HG03520 (cell line): ENCODE results near the gene MRPL28.
"Not testable (repeated sequence)": the region's sequence is repeated elsewhere in the genome, so short reads cannot be mapped to it uniquely, and the experiment has no call there.

Experiments
- ATAC-seq: cut with Tn5 transposase; IDR thresholded peaks from one replicate; pipeline ENCODE4 v1.9.1; 2021; ENCODE audit warnings: mild to moderate bottlenecking, moderate library complexity; ENCODE audit not compliant: unreplicated experiment

Gene MRPL28

DNA sequence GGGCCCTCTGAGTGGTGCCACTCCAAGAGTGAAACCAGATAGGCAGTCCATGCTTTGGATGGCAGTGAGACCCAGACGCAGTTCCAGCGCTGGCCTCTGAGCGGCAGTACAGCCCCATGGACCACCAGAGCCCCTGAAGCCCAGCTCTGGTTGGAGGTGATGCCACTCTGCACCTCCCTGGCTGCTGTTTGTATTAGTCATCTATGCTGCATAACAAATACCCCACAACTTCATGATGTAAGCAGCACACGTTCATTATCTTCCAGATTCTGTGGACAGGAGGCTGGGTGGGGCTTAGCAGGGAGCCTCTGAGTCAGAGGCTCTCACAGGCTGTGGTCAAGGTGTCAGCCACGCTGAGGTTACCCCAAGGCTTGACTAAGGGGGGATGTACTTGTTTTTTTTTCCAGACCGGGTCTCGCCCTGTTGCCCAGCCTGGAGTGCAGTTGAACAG lies 21.6 kb upstream of the MRPL28 start:
- no peak for ATAC-seq

DNA sequence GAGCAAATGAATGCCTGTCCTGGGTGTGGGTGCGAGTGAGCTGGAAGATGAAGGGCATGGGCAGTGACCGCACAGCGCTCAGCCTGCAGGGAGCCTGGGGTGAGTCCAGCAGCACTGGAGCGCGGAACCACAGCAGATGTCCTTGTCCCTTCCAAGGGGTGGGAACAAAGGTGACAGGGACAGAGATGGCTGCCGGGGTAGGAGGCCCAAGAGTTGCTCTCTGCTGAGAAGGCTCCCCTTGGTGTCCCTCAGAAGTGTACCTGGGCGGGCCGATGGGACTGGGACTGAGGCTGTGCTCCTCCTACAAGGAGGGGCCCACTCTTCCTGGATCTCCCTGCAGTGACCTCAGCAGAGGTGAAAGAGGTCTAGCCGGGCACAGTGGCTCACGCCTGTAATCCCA lies 19.0 kb upstream of the MRPL28 start:
- ATAC-seq = no peak

DNA sequence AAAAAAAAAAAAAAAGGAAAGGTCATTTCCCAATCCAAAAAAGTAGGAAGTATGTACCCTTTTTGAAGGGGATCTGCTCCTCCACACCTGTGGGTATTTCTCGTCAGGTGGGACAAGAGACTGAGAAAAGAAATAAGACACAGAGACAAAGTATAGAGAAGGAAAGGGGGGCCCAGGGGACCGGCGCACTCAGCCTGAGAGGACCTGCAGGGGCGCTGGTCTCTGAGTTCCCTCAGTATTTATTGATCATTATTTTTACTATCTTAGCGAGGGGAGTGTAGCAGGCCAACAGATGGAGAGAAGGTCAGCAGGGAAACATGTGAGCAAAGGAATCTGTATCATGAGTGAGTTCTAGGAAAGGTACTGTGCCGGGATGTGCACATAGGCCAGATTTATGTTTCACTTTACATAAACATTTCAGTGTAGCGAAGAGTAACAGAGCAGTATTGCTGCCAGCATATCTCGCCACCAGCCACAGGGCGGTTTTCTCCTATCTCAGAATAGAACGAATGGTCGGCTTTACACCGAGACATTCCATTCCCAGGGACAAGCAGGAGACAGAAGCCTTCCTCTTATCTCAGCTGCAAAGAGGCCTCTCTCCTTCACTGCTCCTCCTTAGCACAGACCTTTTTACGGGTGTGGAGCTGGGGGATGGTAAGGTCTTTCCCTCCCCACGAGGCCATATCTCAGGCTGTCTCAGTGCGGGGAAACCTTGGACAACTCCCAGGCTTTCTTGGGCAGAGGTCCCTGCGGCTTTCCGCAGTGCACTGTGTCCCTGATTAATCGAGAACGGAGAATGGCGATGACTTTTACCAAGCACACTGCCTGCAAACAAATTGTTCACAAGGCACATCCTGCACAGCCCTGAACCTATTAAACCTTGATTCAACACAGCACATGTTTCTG lies 17.7 kb upstream of the MRPL28 start:
- not testable (repeated sequence) for ATAC-seq

GRCh38 chr16:386641-387156 lies 16.4 kb upstream of the MRPL28 start:
- ATAC-seq = no peak

DNA sequence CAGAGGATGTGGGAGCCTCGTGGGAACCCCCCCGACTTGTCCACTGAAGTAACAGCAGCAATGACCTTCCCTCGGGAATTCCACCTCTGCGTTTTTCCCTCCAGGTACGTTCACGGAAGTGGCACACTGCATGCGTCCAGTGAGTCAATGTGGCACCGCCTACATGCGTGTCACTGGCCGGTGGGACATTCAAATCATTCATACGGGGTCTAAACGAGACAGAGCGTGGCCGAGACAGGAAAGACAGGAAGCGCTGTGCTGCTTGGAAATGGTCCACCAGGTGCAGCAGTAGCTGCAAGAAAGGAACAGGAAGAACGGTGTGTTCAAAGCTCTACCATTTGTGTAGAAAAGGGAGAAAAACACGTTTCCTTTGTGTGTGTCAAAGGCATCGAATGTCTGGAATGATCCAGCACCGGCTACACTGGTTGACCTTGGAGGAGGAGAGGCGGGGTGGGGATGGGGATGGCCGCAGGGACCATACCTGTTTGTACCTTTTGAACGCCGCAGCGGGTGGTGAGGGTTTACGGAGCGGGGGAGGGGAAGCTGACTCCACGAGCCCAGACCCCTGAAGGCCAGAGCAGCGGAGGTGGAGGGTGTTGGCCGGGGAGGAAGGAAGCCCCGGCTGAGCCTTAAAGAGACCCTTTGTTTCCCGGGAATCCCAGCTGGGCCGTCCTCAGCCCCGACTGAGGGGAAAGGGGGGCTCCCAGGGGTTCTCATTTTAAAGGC lies 13.2 kb upstream of the MRPL28 start:
- no peak for ATAC-seq

GRCh38 chr16:381789-382717 lies 11.7 kb upstream of the MRPL28 start, which contains the start of gene PGAP6:
Gene PGAP6 (minus strand): TSS chr16:381978. CDS start chr16:381821, 157 bp downstream.
- no peak for ATAC-seq

- ATAC-seq = no peak
Observed at GRCh38 chr16:381012-381788, 10.9 kb upstream of the MRPL28 start.

DNA sequence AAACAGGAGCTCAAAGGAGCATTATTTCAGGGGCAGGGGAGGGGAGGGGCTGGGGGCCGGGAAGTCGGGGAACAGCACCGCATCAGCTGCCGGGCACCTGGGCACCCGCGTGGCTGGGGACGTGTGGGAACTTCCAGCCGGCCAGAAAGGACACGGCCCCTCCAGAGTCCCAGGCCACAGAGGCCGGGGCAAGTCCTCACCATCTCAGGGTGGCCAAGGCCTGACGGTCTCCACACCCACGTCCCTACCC lies 10.3 kb upstream of the MRPL28 start:
- ATAC-seq = no peak

- no peak for ATAC-seq
Observed at GRCh38 chr16:379961-380761, 9.8 kb upstream of the MRPL28 start.

DNA sequence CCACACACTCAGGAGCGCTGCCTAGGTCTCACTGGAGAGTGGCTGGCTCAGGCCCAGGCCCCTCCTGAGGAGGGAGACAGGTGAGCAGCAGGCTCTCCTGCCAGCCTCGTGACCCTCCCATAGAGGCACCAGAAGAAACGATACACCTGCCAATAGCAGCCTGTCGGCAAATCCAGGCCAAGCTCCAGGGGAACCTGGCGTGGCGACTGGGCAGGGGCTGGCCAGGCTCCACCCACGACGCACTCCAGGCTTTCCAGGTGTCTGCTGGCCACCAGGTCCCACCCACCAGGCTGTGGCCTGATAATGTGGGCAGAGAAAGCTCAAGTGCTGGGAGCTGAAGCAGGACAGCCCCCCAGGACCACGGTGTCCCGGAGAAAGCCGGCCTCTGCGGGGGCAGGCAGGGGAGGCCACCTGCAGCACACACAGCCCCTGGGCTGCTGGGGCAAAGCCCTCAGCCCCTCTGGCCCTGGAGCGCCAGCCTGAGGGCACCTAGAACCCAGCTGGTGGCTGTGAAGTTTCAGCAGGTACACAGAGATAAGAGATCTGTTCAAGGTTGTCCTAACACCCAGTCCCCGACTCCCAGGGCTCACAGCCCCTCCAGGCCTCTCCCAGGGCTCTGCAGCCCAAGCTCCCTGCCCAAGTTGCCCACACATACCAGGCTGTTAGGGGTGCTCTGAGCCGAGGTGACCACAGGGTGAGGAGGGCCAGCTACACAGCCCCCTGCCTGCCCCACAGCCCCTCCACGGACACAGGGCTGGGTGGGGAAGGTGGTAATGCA lies 9.0 kb upstream of the MRPL28 start:
- ATAC-seq = no peak

- no peak for ATAC-seq
Observed at GRCh38 chr16:378821-379182, 8.5 kb upstream of the MRPL28 start.

DNA sequence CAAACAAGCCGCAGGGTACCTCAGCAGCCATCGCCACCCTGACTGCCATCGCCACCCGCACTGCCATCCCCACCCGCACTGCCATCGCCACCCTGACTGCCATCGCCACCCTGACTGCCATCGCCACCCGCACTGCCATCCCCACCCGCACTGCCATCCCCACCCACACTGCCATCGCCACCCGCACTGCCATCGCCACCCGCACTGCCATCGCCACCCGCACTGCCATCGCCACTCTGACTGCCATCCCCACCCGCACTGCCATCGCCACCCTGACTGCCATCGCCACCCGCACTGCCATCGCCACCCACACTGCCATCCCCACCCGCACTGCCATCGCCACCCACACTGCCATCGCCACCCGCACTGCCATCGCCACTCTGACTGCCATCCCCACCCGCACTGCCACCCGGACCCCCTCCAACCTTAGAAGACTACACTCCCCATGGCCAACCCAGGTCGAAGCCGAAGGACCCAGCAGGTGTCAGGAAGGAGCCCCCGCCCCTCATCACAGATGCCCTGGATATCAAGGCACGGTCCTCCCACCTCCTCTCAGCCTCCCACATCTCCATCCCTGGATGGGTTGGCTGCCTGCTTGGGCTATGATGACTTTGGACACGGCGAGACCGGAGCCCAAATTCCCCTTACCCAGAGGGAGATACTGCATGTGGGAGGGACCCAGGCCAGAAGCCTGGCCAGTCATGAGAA lies 7.9 kb upstream of the MRPL28 start:
- not testable (repeated sequence) for ATAC-seq

GRCh38 chr16:377419-377951 lies 7.1 kb upstream of the MRPL28 start:
- no peak for ATAC-seq

DNA sequence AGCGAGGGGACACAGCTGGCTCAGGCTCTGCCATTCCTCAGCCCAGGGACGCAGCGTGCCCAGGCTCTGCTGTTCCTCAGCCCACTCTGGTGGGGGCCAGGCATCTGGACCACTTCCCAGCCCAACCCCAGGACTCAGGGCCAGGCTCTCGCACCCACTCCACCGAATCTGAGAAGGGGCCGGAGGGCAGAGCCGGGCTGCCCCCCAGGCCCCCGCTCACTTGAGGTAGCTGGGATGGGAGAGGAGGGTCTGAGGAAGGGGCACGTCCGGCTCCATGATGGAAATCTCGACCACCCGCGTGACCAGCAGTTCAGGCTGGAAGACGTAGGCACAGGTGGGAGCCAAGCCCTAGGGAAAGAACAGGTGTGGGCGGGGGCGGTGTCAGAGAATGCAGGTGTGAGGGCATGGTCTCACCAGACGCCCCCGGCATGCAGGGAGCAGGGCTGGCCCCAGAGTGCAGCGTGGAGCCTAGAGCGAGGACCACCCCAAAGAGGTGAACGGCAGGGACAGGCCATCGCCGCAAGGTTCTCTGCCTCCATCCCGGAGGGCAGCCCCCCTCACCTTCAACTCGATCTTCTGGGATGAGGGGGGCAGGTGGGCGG lies 6.6 kb upstream of the MRPL28 start:
- ATAC-seq = no peak

DNA sequence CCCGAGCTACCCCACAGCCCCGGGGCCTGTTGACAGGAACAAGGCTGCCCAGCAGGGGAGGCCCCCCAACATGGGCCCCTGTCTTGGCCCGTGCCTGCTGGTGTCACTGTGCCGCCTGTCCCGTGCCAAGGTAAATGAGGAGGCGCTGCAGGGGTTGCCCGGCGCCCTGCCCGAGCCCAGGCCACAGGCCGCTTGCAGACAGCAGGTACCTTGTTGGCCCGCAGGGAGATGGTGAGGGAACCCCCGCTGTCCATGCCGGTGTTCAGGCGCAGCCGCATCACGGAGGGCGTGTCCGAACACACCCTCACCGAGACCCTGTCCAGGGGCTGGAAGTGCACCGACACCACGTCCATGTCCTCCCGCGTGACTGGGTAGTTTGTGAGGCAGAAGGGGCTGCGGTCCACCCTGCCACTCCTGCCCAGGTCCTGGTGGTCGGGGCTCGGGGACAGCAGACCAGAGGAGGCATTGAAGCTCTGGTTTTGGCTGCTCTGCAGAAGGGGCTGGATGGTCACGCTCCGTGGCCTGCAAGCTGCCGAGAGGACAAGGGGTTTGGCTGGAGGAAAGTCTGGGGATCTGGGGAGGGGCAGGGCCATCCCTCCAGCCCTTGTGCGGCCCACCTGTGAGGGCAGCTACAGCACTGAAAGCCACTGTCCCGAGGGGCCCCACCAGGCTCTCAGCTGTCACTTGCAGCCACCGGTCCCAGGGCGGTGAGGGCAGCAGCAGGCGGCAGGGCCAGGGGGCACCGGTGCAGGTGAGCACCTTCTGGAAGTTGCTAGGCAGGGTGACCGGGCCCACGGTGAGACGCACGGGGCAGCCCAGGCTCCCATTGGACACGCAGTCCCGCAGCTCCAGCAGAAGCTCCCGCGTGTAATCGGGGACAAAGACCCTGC lies 5.8 kb upstream of the MRPL28 start:
- ATAC-seq = no peak

DNA sequence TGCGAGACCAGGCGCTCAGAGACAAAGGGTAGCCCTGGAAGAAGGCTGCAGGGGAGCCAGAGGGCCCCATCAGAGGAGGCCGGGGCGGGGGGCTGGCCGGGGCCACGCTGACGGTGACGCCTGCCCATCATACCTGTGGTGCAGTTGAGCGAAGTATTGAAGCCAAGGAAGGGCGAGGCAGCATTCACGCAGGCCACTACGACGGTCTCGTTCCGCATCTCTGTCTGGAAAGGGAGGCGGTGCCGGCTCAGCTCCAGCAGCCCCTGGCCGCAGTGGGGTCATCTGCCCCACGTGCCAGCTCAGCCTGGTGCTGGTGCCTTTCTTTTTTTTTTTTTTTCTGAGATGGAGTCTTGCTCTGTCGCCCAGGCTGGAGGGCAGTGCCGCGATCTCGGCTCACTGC lies 4.9 kb upstream of the MRPL28 start:
- ATAC-seq = no peak

GRCh38 chr16:374616-374926 lies 4.2 kb upstream of the MRPL28 start:
- no peak for ATAC-seq
